GM19395 (cell line): ENCODE results near the gene LTBP1.
A peak's percentile ranks its signal among the peaks of the same experiment; 100 is the strongest.

ENCODE experiments used
- ATAC-seq: cut with Tn5 transposase; IDR thresholded peaks from one replicate; pipeline ENCODE4 v1.9.1; 2021; ENCODE audit warnings: mild to moderate bottlenecking, moderate library complexity; ENCODE audit not compliant: unreplicated experiment

The LTBP1 gene

GRCh38 chr2:33247365-33247764 is 300.6 kb downstream of the LTBP1 start:
- ATAC-seq: no peak

- no peak for ATAC-seq
Observed at GRCh38 chr2:33250417-33251029, 303.8 kb downstream of the LTBP1 start.

GRCh38 chr2:33256162-33256755 is 309.5 kb downstream of the LTBP1 start:
- ATAC-seq: no peak

GRCh38 chr2:33258387-33258786 is 311.6 kb downstream of the LTBP1 start:
- no peak for ATAC-seq

GRCh38 chr2:33262097-33262496 is 315.3 kb downstream of the LTBP1 start:
- no peak for ATAC-seq

- no peak for ATAC-seq
Observed at GRCh38 chr2:33264766-33265165, 318.0 kb downstream of the LTBP1 start.

- no peak for ATAC-seq
Observed at GRCh38 chr2:33265584-33266338, 319.0 kb downstream of the LTBP1 start.

GRCh38 chr2:33266467-33266866 is 319.7 kb downstream of the LTBP1 start:
- ATAC-seq: no peak

GRCh38 chr2:33267043-33267442 is 320.3 kb downstream of the LTBP1 start:
- ATAC-seq: no peak

- ATAC-seq: no peak
Observed at GRCh38 chr2:33267756-33268155, 321.0 kb downstream of the LTBP1 start.

- ATAC-seq: no peak
Observed at GRCh38 chr2:33268246-33268831, 321.6 kb downstream of the LTBP1 start.

GRCh38 chr2:33272001-33272400 is 325.2 kb downstream of the LTBP1 start:
- ATAC-seq: peak; percentile 97

GRCh38 chr2:33273479-33273878 is 326.7 kb downstream of the LTBP1 start:
- ATAC-seq: no peak

GRCh38 chr2:33274524-33274923 is 327.8 kb downstream of the LTBP1 start:
- no peak for ATAC-seq

- no peak for ATAC-seq
Observed at GRCh38 chr2:33275689-33276444, 329.1 kb downstream of the LTBP1 start.

GRCh38 chr2:33277002-33277426 is 330.3 kb downstream of the LTBP1 start:
- no peak for ATAC-seq

GRCh38 chr2:33278245-33278943 is 331.6 kb downstream of the LTBP1 start:
- ATAC-seq: no peak

- ATAC-seq: no peak
Observed at GRCh38 chr2:33284287-33284686, 337.5 kb downstream of the LTBP1 start.

- ATAC-seq: no peak
Observed at GRCh38 chr2:33287507-33288005, 340.8 kb downstream of the LTBP1 start.

GRCh38 chr2:33288011-33288410 is 341.3 kb downstream of the LTBP1 start:
- ATAC-seq: no peak
